GM21717 (cell line): ENCODE measurements around the gene OPALIN.

ENCODE experiments used
- ATAC-seq: cut with Tn5 transposase; IDR thresholded peaks from one replicate; pipeline ENCODE4 v1.9.1; 2021; ENCODE audit warnings: mild to moderate bottlenecking, moderate library complexity; ENCODE audit not compliant: unreplicated experiment

OPALIN gene

DNA sequence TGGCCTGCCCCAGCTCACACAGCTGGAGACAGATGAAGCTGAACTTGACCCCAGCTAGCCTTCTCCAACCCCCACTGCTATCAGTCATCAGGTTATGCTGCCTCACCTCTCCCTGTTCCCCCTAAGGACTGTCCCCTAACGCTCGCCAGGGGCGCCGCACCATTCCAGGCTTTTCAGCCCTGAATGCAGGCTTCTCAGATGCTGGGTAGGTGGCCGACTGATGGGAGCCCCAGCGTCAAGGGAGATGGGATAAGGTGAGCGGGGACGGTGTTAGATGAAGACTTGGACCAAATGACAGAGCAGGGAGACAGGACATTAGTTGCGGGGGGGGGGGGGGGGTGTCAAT, 15.8 kb upstream of the OPALIN start:
- ATAC-seq, result no peak

GRCh38 chr10:96374004-96374403, 15.2 kb upstream of the OPALIN start:
- ATAC-seq, result no peak

- no peak for ATAC-seq
Observed at GRCh38 chr10:96371356-96371755, 12.6 kb upstream of the OPALIN start.

DNA sequence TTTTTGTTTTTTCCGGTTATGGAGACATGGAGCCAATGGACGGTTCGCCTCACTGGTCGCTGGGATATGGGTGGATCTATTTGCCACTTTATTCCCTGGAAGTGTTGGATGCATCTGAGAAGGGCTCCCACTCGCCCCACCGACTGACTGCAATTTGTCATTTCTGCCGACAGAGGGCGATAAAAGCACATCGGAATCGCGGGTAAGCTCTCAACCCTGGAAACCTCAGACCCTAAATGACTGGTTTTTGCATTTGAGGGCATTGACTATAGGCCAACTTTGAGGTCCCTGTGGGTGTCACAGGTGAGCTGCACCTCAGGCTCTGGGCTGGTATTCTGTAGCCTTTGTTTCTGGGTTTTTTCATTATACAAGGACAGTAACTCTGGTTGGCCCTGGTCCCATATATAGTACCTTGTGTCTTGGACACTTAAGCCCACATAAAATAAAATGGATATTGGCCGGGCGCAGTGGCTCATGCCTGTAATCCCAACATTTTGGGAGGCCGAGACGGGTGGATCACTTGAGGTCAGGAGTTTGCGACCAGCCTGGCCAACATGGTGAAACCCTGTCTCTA, 11.9 kb upstream of the OPALIN start:
- no peak for ATAC-seq

DNA sequence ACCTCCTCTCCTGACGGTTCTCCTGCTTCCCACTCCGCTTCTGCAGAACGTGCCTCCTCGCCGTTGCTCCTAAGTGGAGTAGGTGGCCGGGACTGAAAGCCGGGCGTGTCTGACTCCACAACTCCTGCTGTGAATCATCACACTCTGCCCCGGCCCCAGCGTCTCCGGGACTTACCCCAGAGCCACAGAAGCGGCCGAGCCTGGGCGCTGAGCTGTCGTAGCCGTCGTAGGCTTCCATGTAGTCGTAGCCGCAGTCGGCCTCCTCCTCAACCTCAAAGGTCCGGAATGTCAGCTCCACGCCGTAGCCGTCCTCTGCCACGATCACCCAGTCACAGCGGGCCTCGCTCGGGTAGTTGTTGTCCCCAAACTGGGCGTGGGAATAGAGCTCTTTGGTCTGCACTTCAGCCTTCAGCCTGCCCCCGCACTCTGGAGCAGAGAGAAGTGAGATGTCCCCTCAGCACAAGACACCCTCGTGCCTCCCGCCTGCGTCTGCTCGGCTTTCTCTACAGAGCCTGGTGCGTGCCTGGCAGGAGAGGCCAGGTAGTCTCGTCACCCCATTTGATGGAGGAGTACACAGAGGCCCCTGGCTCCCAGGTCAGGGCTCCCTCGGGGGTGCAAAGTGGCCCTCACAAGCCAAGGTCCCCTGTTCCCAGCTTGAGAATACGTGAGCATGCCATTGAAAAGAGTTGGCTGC, 11.2 kb upstream of the OPALIN start:
- no peak for ATAC-seq

DNA sequence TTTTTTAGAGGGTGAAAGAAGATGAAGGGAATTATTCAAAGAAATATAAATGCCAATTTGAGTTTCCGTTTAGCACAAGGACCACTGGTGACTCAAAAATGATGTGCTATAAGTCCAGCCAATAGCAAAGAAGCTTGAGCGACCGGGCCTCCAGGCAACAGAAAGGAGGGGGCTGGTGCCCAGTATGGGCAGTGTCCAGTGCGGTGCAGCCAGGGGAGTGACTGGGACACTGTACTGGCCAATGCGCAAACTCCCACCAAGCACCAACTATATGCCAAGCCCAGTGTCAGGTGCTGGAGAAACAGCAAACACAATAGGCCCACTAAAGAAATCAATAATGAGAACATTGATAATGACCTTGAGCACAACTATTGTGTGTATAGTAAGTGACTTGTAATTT, 10.2 kb upstream of the OPALIN start:
- ATAC-seq, result no peak

GRCh38 chr10:96367470-96367869, 8.7 kb upstream of the OPALIN start:
- ATAC-seq, result no peak

DNA sequence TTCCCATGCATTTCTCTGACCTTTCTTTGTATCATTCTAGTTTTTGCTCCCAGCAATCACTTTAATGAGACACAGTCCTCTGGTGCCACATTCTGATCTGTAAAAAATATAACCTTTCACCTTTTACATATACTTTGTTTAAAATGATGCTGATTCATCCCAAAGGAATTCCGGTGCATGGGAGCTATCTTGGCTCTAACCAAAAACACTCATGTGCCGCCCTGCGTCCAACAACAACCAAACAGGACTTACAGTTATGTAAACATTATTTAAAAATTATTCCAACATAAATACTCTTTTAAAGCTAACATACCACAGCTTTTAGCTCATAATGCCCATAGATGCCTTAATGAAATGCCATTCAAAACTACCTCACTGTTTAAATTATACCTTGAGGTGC, 7.7 kb upstream of the OPALIN start:
- ATAC-seq, result no peak

DNA sequence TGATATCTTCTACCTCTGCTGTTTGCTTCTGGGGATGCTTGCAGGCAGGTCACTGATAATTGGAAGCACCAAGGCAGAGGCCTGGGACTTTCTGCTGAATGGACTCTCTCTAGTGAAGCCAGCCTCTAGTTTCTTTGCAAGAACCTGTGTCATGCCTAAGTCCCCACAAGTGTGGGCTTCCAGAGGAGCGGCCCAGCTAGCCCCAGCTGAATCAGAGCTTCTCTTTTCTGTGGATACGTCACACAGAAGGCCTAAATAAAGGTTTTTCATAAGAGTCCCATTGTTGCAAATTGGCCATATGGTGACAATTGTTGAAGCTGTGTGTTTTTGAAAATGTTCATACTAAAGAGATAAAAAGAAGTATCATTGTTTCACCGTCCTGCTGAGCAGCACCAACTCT, 6.8 kb upstream of the OPALIN start:
- no peak for ATAC-seq

GRCh38 chr10:96360766-96361165, 2.0 kb upstream of the OPALIN start:
- no peak for ATAC-seq

DNA sequence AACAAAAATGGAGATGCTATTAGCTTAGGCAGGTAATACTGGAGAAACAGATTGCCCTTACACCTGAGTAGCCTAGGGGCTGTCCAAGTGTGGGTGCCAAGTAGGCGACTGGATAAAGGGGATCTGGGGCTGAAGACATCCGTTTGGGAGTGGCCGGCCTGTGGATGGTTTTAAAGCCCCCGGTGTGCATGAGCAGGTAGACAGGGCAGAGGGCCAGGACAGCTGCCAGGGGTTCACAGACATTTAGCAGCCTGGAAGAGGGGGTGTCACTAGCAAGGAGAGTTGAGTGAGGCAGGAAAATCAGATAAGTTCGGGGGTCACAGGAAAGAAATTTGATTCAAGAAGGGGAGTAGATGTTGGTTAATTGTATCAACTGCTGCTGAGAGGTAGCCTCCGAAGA, 1.5 kb upstream of the OPALIN start:
- no peak for ATAC-seq

DNA sequence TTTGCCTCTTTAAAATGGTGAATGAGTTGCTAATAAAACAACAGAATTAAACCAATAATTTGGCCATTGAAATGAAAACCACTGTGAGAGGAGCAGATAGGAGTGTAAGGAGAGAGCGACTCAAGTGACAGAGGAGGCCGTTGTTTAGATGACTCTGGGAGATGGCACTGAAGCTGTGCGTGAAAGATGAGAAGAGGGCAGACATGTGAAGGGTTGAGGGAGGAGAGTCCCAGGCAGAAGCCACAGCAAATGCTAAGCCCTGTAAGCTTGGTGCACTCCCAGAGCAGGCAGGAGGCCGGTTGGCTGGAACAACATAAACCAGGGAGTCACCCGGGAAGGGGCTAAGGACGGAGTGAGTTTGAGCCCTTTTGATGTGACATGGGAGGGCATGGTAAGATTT, 814 bp upstream of the OPALIN start:
- ATAC-seq, result no peak

- ATAC-seq, result no peak
Observed at GRCh38 chr10:96357038-96357620, 1.7 kb downstream of the OPALIN start.

DNA sequence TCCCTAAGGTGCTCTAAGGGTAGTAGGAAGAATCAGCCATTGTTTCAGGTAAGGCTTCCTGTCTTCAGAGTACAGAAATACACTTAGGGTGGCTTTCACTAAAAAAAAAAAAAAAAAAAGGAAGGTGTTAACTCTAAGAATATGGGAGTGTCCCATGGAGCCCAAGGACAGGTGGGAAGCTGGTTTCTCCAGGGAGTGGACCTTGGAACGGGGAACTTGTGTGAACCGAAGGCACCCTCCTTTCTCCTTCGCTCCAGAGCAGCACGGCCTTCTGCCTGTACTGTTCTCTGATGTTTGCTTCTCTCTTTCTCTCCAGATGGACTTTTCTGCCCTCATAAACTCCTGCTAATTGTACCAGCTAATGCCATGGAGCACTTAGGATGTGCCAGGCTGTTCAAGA, 6.2 kb downstream of the OPALIN start:
- no peak for ATAC-seq

DNA sequence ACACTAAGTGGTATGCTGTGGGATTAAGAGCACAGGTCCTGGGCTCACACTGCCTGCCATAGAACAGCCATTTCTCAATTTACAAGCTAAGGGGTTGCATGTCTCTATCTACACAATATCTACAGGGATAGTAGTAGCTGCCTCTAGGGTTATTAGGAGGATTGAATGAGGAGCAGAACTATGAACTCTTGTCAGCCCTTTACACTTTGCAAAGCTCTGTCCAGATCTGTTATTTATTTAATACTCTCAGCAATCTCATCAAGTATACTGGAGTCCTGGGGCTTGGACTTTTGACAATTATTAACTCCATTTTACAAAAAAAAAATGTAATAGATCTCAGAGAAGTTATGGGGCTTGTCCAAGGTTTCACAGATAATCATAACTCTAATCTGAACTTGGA, 6.8 kb downstream of the OPALIN start:
- no peak for ATAC-seq

DNA sequence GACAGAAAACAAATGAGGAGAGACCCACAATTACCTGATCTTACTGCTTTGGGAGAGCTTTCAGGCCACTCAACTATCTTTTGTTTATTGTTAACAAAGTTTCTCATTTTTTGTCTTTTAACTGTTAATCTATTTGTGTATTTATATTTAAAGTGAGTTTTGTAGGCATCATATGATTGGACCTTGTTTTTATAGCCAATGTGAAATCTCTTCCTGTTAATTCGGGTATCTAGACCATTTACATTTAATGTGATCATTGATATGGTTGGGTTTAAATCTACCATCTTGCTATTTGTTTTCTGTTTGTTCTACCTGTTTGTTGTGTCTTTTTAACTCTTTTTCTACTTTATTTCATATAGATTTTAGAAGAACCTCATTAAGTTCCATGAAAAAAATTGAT, 12.5 kb downstream of the OPALIN start:
- no peak for ATAC-seq

DNA sequence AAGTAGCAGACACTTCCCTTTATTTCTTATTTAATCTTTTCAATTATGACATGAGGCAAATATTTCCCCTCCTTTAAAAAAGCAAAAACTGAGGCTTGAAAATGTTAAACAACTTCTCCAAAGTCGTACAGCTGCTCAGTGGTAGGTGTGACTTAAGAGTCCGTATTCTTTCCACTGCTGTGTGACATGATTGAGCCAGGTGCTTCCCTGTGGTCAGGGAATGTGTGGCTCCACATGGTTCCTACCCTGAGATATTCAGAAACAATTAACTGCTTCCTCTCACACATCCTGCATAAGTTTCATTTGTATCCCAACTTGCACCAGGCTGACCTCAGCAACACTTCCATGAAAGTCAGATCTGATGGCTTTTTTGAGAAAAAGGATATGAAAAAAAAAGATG, 13.6 kb downstream of the OPALIN start:
- ATAC-seq, result no peak

DNA sequence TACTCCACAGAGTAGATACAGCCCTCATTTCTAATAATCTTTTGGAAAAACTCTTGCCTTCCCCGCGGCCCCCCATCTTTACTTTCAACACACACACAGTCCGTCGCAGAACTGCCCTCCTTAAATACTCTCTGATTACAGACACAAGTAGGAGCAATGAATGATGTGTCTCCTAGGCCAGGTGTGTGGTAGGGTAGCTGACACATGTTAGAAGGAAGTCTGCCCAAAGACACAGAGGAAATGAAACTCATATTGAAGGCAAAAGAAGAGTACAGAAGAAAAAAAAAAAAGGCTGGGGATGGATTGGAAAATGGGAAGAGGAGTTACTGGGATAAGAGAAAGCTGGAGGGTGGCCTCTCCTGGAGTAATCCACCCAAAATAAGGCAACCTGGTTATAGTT, 14.6 kb downstream of the OPALIN start:
- no peak for ATAC-seq

DNA sequence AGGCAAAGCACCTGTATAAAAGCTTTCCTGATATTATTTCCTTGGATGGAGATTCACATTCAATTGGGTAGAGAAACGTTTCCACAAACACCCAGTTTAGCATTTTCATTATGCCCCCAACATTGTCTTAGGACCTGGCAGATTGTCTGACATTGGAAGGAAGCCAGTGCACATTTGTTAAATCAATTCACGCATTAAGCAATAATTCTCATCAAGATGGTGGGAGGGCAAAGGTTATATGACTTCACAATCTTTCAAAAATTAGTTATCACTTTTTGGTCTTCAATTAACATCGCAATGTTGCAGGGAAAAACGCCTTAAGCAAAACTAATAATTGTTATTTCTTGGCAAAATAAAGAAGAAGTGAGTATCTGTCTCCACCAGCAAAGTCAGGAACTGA, 16.4 kb downstream of the OPALIN start:
- ATAC-seq, result no peak

GRCh38 chr10:96341219-96342182, 17.3 kb downstream of the OPALIN start:
- no peak for ATAC-seq
